ENCODE results near the gene WHRN. TPM values are rescaled to one million over a fixed set of nuclear protein-coding genes. Genes with fewer than 3 reads are reported as not detected.

WHRN gene
- 0.39 and 0.52 TPM in 2 replicates for total RNA-seq

DNA sequence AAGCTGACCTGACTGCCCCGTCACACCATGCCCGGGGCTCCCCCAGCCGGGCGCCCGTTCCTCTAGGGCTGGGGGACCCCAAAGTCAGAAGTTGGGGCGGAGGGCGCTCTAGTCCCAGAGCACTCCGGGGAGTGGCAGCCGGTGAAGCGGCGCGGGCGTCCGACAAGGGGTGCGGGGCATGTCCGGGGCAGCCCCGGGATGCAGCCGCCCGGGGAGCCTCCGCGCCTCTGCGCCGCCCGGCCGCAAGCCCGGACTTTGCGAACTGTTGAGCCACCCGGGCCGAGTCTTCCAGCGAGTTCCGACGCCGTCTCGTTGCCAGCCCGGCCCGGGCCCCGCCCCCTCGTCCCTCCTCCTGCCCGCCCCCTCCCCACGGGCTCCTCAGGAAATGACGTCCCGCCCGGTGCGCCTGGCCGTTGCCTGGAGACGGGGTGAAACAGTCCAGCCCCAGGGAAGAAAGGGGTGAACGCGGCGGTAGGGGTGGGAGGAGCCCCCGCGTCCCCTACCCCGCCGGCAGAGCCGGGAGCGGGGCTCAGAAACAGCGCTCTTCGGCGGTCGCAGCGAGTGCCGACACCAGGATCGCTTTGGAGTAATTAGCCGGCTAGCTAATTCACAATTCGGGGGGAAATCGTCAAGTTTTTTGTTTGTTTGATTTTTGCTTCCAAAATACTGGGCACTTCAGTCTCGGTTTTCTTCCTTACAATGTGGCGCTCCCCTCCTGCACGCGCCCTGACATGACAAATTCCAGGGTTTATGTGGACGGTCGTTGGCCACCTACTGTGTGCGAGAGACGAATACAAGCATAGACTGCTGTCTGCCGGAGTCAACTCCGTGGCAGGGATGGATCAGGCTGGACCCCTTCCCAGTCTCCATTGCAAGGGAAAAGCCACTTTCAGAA lies at the start of gene WHRN:
Gene WHRN, minus strand, starts transcription at position 287 of the 895 bp plus-strand sequence. CDS start 672 bp downstream, outside the sequence.
- intact Hi-C loops (cut with micrococcal nuclease), result loop anchor here (1.0 to 5.0 kb wide), 4 partner anchors 82 to 167 kb away; partner anchors contain the start of gene ATP6V1G1

- intact Hi-C loops (cut with micrococcal nuclease), result no loop called here
These were observed 47.9 kb upstream of the WHRN start for GRCh38 chr9:114553202-114553601.

DNA sequence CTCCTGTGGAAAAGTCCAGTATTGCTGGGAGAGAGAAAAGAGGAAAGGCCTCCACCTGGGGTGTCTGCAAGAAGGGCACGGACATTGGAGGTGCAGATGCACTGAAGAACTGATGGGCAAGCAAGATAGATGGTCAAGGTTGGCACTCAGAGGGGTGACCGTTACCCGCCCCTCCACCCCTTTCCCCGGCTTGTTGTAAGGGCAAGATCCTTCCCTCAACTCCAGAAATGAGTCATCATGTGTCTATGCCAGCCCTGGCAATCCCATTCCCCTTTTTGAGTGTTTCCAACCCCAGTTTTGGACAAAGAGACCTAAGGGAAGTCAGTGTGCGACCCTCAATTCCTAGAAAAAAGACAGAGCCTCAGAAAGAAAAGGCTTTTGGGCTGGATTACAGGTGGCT lies 47.4 kb upstream of the WHRN start:
- intact Hi-C loops (cut with micrococcal nuclease), result no loop called here

GRCh38 chr9:114551750-114552685 lies 46.7 kb upstream of the WHRN start:
- intact Hi-C loops (cut with micrococcal nuclease), result no loop called here

- intact Hi-C loops (cut with micrococcal nuclease), result no loop called here
These were observed 44.5 kb upstream of the WHRN start for GRCh38 chr9:114549697-114550330.

DNA sequence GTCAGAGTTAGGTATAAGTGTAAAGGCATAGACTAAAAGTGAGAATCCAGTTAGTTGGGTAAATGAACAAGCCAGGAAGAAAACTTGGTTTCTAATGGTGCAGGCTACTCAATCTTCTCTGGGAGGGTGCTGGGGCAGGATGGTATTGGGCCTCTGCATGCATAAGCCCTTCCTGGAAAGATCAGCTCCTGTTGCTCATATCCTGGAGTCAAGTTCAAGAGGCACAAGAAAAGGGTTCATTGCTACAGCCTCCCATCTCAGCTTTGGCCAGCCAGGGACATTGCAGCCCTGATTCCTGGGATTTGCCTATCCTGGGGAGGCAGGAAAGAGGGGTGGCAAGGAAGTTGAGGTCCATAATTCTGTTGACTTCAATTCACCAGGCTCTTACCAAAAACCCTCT lies 41.6 kb upstream of the WHRN start:
- intact Hi-C loops (cut with micrococcal nuclease), result no loop called here

DNA sequence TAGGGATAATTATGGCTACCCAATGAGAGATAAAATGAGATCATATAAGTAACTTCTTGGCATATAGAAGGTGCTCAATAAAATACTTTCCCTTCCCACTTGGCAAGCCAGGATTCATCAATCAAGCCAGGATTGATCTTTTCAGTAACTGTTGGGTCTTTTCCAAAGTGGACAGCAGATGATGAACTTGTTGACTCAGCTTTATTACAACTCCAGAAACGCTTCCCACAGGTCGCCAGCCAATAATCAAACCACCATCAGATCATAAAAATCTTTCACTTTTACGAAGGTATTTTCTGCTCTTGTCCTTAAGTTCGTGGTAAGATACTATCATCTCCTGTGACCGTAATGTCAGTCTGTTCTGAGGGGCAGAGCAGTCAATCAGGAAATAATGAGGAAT lies 39.8 kb upstream of the WHRN start:
- intact Hi-C loops (cut with micrococcal nuclease), result no loop called here

DNA sequence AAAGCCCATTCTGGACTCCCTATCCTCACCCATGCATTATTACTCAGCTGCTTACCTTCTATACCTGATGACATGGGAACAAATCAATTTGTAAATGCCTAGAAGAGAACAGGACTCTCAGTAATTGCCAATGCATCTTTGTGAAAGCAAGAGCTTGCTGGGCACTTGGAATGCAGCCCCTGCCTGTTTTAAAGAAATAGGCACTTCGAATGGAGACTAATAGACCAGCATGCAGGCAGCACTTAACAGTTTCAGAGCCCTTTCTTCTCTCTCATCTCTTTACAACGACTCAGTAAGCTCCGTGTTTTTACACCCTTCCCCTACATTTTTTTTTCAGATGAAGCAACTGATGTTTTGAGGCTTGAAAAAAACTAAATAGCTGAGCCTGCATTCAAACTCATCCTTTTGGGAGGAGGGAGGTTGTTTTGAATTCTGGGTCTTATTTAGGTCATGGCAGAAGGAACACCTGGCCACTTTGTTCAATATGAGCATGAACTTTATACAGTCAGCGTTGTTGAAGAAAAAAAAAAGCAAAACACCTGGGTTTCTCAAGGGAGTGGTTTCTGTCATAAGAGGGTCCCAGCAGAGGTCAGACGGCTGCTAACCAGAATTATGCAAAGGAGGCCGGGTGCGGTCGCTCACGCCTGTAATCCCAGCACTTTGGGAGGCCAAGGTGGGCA lies 34.6 kb upstream of the WHRN start:
- intact Hi-C loops (cut with micrococcal nuclease), result no loop called here

DNA sequence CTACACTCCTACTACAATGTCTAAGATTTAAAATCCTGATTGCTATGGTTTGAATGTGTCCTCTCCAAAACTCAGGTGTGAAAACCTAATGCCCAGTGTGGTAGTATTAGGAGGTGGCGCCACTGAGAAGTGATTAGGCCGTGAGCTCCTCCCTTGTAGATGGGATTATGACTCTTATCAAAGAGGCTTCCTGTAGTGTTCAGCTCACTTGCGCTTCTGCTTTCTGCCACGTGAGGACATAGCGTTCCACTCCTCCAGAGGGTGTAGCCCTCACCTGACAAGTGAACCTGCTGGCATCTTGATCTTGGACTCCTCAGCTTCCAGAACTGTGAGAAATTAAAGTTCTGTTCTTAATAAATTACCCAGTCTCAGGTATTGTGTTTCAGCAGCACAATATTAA lies 33.0 kb upstream of the WHRN start:
- intact Hi-C loops (cut with micrococcal nuclease), result no loop called here

DNA sequence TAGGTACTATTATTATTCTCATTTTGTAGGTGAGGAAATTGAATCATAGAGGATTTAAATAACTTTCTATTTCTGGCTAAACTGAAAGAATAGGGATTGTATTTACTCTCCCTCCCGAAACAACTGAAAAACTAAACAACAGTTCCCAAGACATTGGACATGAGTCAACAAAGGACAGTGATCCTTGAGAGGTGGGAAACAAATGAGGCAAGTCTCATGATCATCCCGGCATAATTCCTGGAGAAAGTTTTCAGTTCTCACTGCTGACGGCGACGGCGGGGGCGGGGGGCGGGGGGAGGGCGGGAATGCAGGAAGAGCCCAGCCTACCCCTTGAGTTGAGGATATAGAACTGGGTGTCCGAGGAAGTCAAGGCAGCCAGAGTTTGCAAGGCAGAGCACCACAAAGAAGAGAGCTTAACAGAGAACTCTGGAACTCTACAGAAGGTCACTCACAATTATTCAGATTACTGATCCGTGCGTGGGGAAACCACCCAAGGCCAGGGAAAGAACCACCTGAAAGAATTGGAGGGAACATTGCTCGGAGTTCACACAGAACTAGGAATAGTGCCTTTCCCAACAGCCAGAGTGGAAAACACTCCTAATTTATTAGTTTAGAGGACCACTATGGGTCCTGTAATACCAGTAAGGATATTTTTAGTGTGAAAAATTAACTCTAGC lies 27.4 kb upstream of the WHRN start:
- intact Hi-C loops (cut with micrococcal nuclease), result no loop called here

DNA sequence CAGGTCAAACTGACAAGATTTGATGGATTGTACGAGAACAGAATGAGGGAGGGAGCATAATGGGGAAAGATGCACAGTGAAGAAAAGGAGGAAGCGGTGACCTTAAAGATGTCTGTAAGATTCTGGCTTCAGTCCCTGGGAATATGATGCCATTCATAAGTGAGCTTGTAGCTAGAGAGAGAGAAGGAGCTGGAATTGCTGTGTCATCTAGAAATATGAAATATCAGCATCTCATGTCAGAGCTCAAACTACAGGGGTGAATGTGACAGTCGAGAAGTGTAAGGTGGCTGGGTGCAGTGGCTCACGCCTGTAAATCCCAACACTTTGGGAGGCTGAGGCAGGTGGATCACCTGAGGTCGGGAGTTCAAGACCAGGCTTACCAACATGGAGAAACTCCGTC lies 24.0 kb upstream of the WHRN start:
- intact Hi-C loops (cut with micrococcal nuclease), result no loop called here

DNA sequence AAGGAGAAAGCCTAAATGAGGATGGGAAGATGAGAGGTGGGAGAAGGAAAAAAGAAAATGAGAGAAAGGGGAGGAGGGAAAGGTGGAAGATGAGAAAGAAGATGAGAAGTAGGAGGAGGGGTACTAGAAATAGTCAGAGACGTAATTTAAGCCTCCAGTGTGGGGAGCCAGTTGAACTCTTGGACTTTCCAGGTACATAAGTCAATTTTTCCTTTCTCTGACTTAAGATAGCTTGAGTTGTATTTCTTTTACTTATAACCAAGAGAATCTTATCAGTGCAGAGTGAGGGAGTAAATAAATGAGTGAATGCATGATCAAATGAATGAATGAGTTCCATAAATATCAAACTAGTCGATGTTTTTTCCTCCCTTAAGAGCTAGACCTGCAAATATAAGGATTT lies 21.5 kb upstream of the WHRN start:
- intact Hi-C loops (cut with micrococcal nuclease), result no loop called here

- intact Hi-C loops (cut with micrococcal nuclease), result no loop called here
These were observed 20.2 kb upstream of the WHRN start for GRCh38 chr9:114525513-114525912.

GRCh38 chr9:114524247-114524681 lies 19.0 kb upstream of the WHRN start:
- intact Hi-C loops (cut with micrococcal nuclease), result no loop called here

DNA sequence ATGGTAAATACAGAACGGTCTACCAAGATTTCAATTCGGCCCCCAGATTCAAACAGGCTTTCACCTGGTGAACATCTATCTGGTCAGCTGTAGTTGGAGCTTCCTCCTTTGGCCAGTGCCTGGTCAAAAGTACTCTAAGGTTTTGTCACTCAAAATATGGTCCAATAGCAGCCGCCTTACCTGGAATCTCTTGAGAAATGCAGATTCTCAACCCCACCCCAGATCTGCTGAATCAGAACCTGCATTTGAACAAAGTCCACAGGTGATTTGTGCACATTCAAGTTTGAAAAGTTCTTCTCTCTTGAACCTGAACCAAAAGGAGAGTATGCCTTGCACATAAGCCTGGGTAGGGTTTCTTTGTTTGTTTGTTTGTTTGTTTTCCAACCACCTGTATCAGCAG lies 17.6 kb upstream of the WHRN start:
- intact Hi-C loops (cut with micrococcal nuclease), result no loop called here

GRCh38 chr9:114522286-114522685 lies 17.0 kb upstream of the WHRN start:
- intact Hi-C loops (cut with micrococcal nuclease), result no loop called here

GRCh38 chr9:114521846-114522245 lies 16.6 kb upstream of the WHRN start:
- intact Hi-C loops (cut with micrococcal nuclease), result no loop called here

- intact Hi-C loops (cut with micrococcal nuclease), result no loop called here
These were observed 13.3 kb upstream of the WHRN start for GRCh38 chr9:114518599-114519022.

- intact Hi-C loops (cut with micrococcal nuclease), result no loop called here
These were observed 12.8 kb upstream of the WHRN start for GRCh38 chr9:114518120-114518519.

GRCh38 chr9:114516913-114517312 lies 11.6 kb upstream of the WHRN start:
- intact Hi-C loops (cut with micrococcal nuclease), result no loop called here
